ENCODE results near the gene PPP1R11. TPM values are rescaled to one million over a fixed set of nuclear protein-coding genes. Genes with fewer than 3 reads are reported as not detected.

PPP1R11 gene
- total and polyA plus RNA-seq, 9 of the 15 experiments (the other 6 are each of a cell fraction or from before 2014, with no cell fraction given): 17.8 to 94.8 (median 44.6) TPM

DNA sequence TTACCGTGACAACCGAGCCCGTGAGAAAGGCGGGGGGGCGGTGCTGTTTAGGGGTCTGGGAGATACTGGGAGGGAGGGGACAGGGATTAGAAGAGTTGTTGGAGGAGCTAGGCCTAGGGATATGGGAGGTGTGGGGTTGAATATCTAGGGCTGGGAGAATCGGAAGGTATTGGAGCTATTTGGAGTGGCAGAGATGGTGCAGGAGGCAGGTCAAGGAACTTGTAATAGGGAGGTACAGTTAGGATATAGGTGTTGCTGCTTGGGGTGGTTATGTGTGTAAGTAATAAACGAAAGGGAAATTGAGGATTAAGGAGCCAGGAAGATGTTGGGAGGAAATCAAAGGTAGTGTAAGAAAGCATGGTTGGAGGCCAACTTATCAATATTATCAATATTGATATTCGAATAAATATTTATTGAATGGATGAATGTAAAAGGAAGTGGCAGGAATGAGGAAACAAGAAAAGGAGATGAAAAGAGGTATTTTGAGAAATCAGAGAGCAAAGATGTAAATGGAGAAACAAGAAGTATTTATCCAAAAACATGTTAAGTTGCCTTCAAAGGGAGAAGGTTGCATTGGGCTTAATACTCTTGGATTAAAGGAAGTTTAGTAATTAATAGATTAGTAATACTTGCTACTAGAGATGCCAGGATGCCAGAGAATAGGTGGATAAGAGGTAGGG is 602 bp downstream of the PPP1R11 start (continued):
- TF ChIP-seq BRD4 (IDR thresholded peaks at IDR 0.05) (no peak), ZNF436 (CRISPR knock-in tag; IDR thresholded peaks at IDR 0.05) (no peak), BCL6 (CRISPR knock-in tag; IDR thresholded peaks at IDR 0.05) (no peak), FOXJ3 (CRISPR knock-in tag; IDR thresholded peaks at IDR 0.05) (no peak), DIDO1 (tag; IDR thresholded peaks at IDR 0.05; ENCODE audit: low read depth) (no peak), ZBTB8A (IDR thresholded peaks at IDR 0.05; ENCODE audit: partially characterized antibody) (no peak), EWSR1 (IDR thresholded peaks at IDR 0.05; ENCODE audit: borderline replicate concordance, low read depth, partially characterized antibody) (no peak), MTA3 (IDR thresholded peaks at IDR 0.05; ENCODE audit: borderline replicate concordance) (no peak), PCBP2 (IDR thresholded peaks at IDR 0.05; ENCODE audit: low read depth, low read length, poor library complexity, severe bottlenecking) (no peak)
- TF ChIP-seq, protein P1, sequence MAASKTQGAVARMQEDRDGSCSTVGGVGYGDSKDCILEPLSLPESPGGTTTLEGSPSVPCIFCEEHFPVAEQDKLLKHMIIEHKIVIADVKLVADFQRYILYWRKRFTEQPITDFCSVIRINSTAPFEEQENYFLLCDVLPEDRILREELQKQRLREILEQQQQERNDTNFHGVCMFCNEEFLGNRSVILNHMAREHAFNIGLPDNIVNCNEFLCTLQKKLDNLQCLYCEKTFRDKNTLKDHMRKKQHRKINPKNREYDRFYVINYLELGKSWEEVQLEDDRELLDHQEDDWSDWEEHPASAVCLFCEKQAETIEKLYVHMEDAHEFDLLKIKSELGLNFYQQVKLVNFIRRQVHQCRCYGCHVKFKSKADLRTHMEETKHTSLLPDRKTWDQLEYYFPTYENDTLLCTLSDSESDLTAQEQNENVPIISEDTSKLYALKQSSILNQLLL (CRISPR knock-in tag; IDR thresholded peaks at IDR 0.05; ENCODE audit: borderline replicate concordance): no peak
- TF ChIP-seq, protein P2, sequence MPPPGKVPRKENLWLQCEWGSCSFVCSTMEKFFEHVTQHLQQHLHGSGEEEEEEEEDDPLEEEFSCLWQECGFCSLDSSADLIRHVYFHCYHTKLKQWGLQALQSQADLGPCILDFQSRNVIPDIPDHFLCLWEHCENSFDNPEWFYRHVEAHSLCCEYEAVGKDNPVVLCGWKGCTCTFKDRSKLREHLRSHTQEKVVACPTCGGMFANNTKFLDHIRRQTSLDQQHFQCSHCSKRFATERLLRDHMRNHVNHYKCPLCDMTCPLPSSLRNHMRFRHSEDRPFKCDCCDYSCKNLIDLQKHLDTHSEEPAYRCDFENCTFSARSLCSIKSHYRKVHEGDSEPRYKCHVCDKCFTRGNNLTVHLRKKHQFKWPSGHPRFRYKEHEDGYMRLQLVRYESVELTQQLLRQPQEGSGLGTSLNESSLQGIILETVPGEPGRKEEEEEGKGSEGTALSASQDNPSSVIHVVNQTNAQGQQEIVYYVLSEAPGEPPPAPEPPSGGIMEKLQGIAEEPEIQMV (tag; conservative IDR thresholded peaks at IDR 0.05; ENCODE audit: low read depth): 0 out of 2 replicates have a peak, but pooled peaks have one; percentile 30
- TF ChIP-seq, protein P3, sequence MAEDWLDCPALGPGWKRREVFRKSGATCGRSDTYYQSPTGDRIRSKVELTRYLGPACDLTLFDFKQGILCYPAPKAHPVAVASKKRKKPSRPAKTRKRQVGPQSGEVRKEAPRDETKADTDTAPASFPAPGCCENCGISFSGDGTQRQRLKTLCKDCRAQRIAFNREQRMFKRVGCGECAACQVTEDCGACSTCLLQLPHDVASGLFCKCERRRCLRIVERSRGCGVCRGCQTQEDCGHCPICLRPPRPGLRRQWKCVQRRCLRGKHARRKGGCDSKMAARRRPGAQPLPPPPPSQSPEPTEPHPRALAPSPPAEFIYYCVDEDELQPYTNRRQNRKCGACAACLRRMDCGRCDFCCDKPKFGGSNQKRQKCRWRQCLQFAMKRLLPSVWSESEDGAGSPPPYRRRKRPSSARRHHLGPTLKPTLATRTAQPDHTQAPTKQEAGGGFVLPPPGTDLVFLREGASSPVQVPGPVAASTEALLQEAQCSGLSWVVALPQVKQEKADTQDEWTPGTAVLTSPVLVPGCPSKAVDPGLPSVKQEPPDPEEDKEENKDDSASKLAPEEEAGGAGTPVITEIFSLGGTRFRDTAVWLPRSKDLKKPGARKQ (CRISPR knock-in tag; IDR thresholded peaks at IDR 0.05): no peak
- TF ChIP-seq, protein P4, sequence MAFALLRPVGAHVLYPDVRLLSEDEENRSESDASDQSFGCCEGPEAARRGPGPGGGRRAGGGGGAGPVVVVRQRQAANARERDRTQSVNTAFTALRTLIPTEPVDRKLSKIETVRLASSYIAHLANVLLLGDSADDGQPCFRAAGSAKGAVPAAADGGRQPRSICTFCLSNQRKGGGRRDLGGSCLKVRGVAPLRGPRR (CRISPR knock-in tag; IDR thresholded peaks at IDR 0.05): no peak
- TF ChIP-seq, protein P5, sequence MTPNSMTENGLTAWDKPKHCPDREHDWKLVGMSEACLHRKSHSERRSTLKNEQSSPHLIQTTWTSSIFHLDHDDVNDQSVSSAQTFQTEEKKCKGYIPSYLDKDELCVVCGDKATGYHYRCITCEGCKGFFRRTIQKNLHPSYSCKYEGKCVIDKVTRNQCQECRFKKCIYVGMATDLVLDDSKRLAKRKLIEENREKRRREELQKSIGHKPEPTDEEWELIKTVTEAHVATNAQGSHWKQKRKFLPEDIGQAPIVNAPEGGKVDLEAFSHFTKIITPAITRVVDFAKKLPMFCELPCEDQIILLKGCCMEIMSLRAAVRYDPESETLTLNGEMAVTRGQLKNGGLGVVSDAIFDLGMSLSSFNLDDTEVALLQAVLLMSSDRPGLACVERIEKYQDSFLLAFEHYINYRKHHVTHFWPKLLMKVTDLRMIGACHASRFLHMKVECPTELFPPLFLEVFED (CRISPR knock-in tag; conservative IDR thresholded peaks at IDR 0.05): peak; percentile 87; the same call in 1 of the 2 replicates
- TF ChIP-seq, protein P6, sequence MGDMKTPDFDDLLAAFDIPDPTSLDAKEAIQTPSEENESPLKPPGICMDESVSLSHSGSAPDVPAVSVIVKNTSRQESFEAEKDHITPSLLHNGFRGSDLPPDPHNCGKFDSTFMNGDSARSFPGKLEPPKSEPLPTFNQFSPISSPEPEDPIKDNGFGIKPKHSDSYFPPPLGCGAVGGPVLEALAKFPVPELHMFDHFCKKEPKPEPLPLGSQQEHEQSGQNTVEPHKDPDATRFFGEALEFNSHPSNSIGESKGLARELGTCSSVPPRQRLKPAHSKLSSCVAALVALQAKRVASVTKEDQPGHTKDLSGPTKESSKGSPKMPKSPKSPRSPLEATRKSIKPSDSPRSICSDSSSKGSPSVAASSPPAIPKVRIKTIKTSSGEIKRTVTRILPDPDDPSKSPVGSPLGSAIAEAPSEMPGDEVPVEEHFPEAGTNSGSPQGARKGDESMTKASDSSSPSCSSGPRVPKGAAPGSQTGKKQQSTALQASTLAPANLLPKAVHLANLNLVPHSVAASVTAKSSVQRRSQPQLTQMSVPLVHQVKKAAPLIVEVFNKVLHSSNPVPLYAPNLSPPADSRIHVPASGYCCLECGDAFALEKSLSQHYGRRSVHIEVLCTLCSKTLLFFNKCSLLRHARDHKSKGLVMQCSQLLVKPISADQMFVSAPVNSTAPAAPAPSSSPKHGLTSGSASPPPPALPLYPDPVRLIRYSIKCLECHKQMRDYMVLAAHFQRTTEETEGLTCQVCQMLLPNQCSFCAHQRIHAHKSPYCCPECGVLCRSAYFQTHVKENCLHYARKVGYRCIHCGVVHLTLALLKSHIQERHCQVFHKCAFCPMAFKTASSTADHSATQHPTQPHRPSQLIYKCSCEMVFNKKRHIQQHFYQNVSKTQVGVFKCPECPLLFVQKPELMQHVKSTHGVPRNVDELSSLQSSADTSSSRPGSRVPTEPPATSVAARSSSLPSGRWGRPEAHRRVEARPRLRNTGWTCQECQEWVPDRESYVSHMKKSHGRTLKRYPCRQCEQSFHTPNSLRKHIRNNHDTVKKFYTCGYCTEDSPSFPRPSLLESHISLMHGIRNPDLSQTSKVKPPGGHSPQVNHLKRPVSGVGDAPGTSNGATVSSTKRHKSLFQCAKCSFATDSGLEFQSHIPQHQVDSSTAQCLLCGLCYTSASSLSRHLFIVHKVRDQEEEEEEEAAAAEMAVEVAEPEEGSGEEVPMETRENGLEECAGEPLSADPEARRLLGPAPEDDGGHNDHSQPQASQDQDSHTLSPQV (IDR thresholded peaks at IDR 0.05): no peak
